ENCODE data around the gene RBMS1. TPM values are rescaled to one million over a fixed set of nuclear protein-coding genes. Genes with fewer than 3 reads are reported as not detected.

The RBMS1 gene
- polyA plus RNA-seq, 1 donor from 2014 or later: 8.4 TPM

DNA sequence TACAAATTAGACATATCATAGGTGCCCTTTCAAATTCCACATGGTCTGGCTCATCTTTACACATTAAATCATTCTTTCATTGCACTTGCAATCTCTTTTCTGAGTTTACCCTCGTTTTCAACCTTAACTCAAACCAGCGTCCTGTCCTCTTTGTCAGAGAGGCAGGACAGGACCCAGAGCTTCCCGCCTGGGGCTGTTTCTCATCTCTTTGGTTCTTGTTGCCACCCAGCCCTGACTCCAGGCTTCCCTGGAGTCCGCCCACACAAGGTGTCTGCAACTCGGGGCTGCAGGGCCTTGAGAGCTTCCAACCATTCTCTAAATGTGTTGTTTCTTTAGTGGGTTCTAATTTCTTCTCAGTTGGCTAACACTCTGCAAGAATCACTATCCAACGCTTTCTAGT lies 24.4 kb downstream of the RBMS1 start:
- H2AFZ ChIP-seq (ENCODE audit: low read depth, low read length): no peak overlapping the region
- TF ChIP-seq REST (IDR thresholded peaks at IDR 0.05; ENCODE audit: borderline replicate concordance) (no peak), EP300 (conservative IDR thresholded peaks at IDR 0.05; ENCODE audit: poor library complexity, severe bottlenecking) (no peak), RAD21 (conservative IDR thresholded peaks at IDR 0.05) (no peak), POLR2AphosphoS5 (IDR thresholded peaks at IDR 0.05) (no peak), CTCF (IDR thresholded peaks at IDR 0.05; ENCODE audit: poor library complexity, severe bottlenecking) (no peak), MXI1 (conservative IDR thresholded peaks at IDR 0.05; ENCODE audit: poor library complexity, severe bottlenecking) (no peak), EZH2 (IDR thresholded peaks at IDR 0.05; ENCODE audit: borderline replicate concordance, insufficient read depth, low read length, poor library complexity, severe bottlenecking) (no peak), TAF1 (IDR thresholded peaks at IDR 0.05; ENCODE audit: low read depth) (no peak)
- no peaks in the 10 kb centered on the region for H4K20me1 ChIP-seq (ENCODE audit: insufficient read depth)
- H3K9me2 ChIP-seq (ENCODE audit: insufficient read depth, low read length): no peaks in the 10 kb centered on the region
- H3K27ac ChIP-seq (ENCODE audit: low read length): no peak overlapping the region
- H3F3A ChIP-seq (ENCODE audit: insufficient read depth, low read length, poor library complexity, severe bottlenecking): no peaks in the 10 kb centered on the region
- no peaks in the 10 kb centered on the region for H3K36me3 ChIP-seq (ENCODE audit: insufficient read depth, low read length)
- no peak overlapping the region for H3K4me3 ChIP-seq (ENCODE audit: low read length)
- no peak overlapping the region for H3K9ac ChIP-seq (ENCODE audit: low read length)
- no peaks in the 10 kb centered on the region for H3K79me2 ChIP-seq (replicated peaks; ENCODE audit: insufficient read depth, low read length)
- H3K27me3 ChIP-seq (ENCODE audit: insufficient read depth, low read depth, low read length): peaks cover 23% of the 10 kb centered on the region
- H3K4me2 ChIP-seq (ENCODE audit: low read length): no peak overlapping the region
- H3K9me3 ChIP-seq (ENCODE audit: low read length): no peaks in the 10 kb centered on the region

GRCh38 chr2:160467086-160467485 lies 26.5 kb downstream of the RBMS1 start:
- H3K79me2 ChIP-seq (replicated peaks; ENCODE audit: insufficient read depth, low read length): no peaks in the 10 kb centered on the region
- no peak overlapping the region for H3K27ac ChIP-seq (ENCODE audit: low read length)
- H3K9me3 ChIP-seq (ENCODE audit: low read length): no peaks in the 10 kb centered on the region
- no peaks in the 10 kb centered on the region for H4K20me1 ChIP-seq (ENCODE audit: insufficient read depth)
- no peak overlapping the region for H3K4me3 ChIP-seq (ENCODE audit: low read length)
- no peak overlapping the region for H3K9ac ChIP-seq (ENCODE audit: low read length)
- no peaks in the 10 kb centered on the region for H3K36me3 ChIP-seq (ENCODE audit: insufficient read depth, low read length)
- H3K9me2 ChIP-seq (ENCODE audit: insufficient read depth, low read length): no peaks in the 10 kb centered on the region
- H3K4me2 ChIP-seq (ENCODE audit: low read length): no peak overlapping the region
- peaks cover 23% of the 10 kb centered on the region for H3K27me3 ChIP-seq (ENCODE audit: insufficient read depth, low read depth, low read length)
- H3F3A ChIP-seq (ENCODE audit: insufficient read depth, low read length, poor library complexity, severe bottlenecking): no peaks in the 10 kb centered on the region
- TF ChIP-seq CTCF (IDR thresholded peaks at IDR 0.05; ENCODE audit: poor library complexity, severe bottlenecking) (no peak), MXI1 (conservative IDR thresholded peaks at IDR 0.05; ENCODE audit: poor library complexity, severe bottlenecking) (no peak), POLR2AphosphoS5 (IDR thresholded peaks at IDR 0.05) (no peak), EZH2 (IDR thresholded peaks at IDR 0.05; ENCODE audit: borderline replicate concordance, insufficient read depth, low read length, poor library complexity, severe bottlenecking) (no peak), REST (IDR thresholded peaks at IDR 0.05; ENCODE audit: borderline replicate concordance) (no peak), TAF1 (IDR thresholded peaks at IDR 0.05; ENCODE audit: low read depth) (no peak)
- no peak overlapping the region for H2AFZ ChIP-seq (ENCODE audit: low read depth, low read length)

All from neural cell (in vitro differentiated cells).